Small intestine (tissue), 7 donors: ENCODE data around the gene ITPR2. TPM values are rescaled to one million over a fixed set of nuclear protein-coding genes. Genes with fewer than 3 reads are reported as not detected.
A peak's percentile ranks its signal among the peaks of the same experiment; 100 is the strongest.

Experiments used
- DNase-seq, 2 donors: peaks; one replicate each; pipeline versions ENCODE4 v3.0.0 to v3.0.0-alpha.2; 2013
- FAIRE-seq: peaks from 2 replicates; lab custom pipeline; 2012; peaks lifted over from hg19 to GRCh38; lab: Jason Lieb, UNC
- H3K27ac ChIP-seq, 3 donors: one replicate each; pipeline ENCODE4 v1.5.1; 2013; ENCODE audit warnings: low read length in 2 of 3, mild to moderate bottlenecking in 2 of 3, control low read depth in 1 of 3, inconsistent platforms in 1 of 3, low read depth in 1 of 3, moderate library complexity in 1 of 3
- H3K27me3 ChIP-seq, 3 donors: one replicate each; pipeline ENCODE4 v1.6.1; 2013; ENCODE audit warnings: low read length in 3 of 3, inconsistent platforms in 1 of 3; ENCODE audit not compliant: control insufficient read depth in 3 of 3, insufficient read depth in 3 of 3
- H3K36me3 ChIP-seq, 3 donors: one replicate each; pipeline ENCODE4 v1.6.1; 2013; ENCODE audit warnings: low read length in 3 of 3, inconsistent platforms in 1 of 3, low read depth in 1 of 3, mild to moderate bottlenecking in 1 of 3, moderate library complexity in 1 of 3; ENCODE audit not compliant: control insufficient read depth in 3 of 3, insufficient read depth in 2 of 3
- H3K4me1 ChIP-seq, 3 donors: one replicate each; pipeline ENCODE4 v1.6.1; 2013; ENCODE audit warnings: low read length in 2 of 3, inconsistent platforms in 1 of 3, low read depth in 1 of 3, mild to moderate bottlenecking in 1 of 3, moderate library complexity in 1 of 3; ENCODE audit not compliant: control insufficient read depth in 3 of 3, insufficient read depth in 2 of 3
- H3K4me3 ChIP-seq, 3 donors: one replicate each; pipeline ENCODE4 v1.5.1; 2013; ENCODE audit warnings: low read length in 3 of 3, control low read depth in 1 of 3, inconsistent platforms in 1 of 3, low read depth in 1 of 3, mild to moderate bottlenecking in 1 of 3, moderate library complexity in 1 of 3
- H3K9me3 ChIP-seq, 2 donors: one replicate each; pipeline ENCODE4 v1.6.1; 2013; ENCODE audit warnings: low read depth in 1 of 2, low read length in 1 of 2; ENCODE audit not compliant: control insufficient read depth in 2 of 2, insufficient read depth in 1 of 2
- WGBS, 3 donors: extraction: QIAGEN DNeasy Blood & Tissue Kit; methylation state at CpG; one replicate each; pipeline ENCODE4 v1.1.7; 2013; 5-methylcytosine and 5-hydroxymethylcytosine counted together
- polyA plus RNA-seq, 4 donors: library from polyadenylated mRNA; stranded (reverse) in 3 of 4; unstranded in 1 of 4; fragments of 200-250 nt in 3 of 4; fragments of 120-200 nt in 1 of 4; gene quantifications; one replicate each; pipeline versions ENCODE4 v1.2.1 to v1.2.3, GENCODE V29; 2013
- donor health status: healthy with polysubstance abuse.
- donor health status: control.
- donor health status: control.
- donor health status: Bipolar disorder and iron deficiency.
- donor health status: healthy.

The ITPR2 gene
- polyA plus RNA-seq, 4 donors, result 2.2 to 9.2 (median 4.4) TPM

- peaks cover 0 to 12% (median 0%) of the 10 kb centered on the region in 3 donors for H3K36me3 ChIP-seq
- FAIRE-seq (no peak), DNase-seq (no peak)
- H3K4me1 ChIP-seq, result no peaks in the 10 kb centered on the region
- WGBS, 3 donors, result 93 to 96% (median 94%) methylated on average over 5 of the region's 5 CpGs
- H3K27ac ChIP-seq, result no peak overlapping the region
- no peak overlapping the region for H3K4me3 ChIP-seq
- H3K27me3 ChIP-seq, result no peaks in the 10 kb centered on the region
- no peaks in the 10 kb centered on the region for H3K9me3 ChIP-seq
These were observed 166.7 kb downstream of the ITPR2 start for GRCh38 chr12:26666286-26666685.

GRCh38 chr12:26661399-26661798, 171.6 kb downstream of the ITPR2 start:
- Histone ChIP-seq H3K27me3 (no peaks in the 10 kb centered on the region), H3K27ac (no peak overlapping the region), H3K36me3 (peaks cover 6 to 11% (median 7%) of the 10 kb centered on the region in 3 donors), H3K4me1 (no peaks in the 10 kb centered on the region), H3K4me3 (no peak overlapping the region), H3K9me3 (no peaks in the 10 kb centered on the region)
- no peak for FAIRE-seq
- WGBS, 3 donors, result 75 to 97% (median 86%) methylated on average over 3 of the region's 3 CpGs
- no peak for DNase-seq

DNA sequence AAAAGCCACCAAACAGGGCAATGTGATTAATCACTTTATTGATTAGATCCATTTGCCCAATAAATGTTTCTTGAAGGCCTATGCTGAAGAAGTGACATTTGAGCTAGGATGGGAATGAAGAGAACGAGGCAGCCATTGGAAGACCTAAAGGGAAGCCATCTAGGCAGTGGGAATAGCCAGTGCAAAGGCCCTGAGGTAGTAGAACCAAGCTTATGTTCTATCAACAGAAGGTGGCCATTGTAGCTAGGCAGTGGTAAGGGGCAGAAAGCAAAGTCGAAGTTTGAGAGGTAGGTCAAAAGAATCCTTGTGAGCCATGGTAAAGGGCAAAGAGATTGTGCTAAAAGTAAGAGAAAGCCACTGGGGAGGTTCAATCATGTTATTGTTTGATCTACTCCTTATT, 173.1 kb downstream of the ITPR2 start:
- WGBS, 3 donors, result 74 to 96% (median 94%) methylated on average over 2 of the region's 2 CpGs
- Histone ChIP-seq H3K27me3 (no peaks in the 10 kb centered on the region), H3K36me3 (peaks cover 6 to 11% (median 9%) of the 10 kb centered on the region in 3 donors), H3K4me3 (no peak overlapping the region), H3K27ac (no peak overlapping the region), H3K9me3 (no peaks in the 10 kb centered on the region), H3K4me1 (no peaks in the 10 kb centered on the region)
- DNase-seq (no peak), FAIRE-seq (no peak)

DNA sequence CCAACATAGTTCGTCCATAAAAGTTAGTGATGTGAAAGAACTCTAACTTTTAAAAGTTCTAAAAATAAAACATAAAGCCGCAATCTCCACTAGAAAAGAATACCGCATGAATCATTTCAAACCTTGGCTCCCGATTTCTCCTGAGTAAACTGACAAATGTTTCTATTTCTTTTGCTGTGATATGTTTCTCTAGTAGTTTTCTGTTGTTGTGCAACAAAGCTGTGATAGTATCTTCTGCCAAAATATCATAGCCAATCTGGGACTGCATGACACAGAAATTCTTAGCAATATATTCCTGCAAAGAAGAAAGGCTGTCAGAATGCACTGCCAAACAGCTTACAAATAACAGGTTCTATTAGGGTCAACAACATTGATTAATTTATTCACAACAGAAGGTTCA, 174.0 kb downstream of the ITPR2 start:
- no peaks in the 10 kb centered on the region for H3K9me3 ChIP-seq
- FAIRE-seq (no peak), DNase-seq (no peak)
- 71 to 93% (median 91%) methylated on average over 4 of the region's 4 CpGs for WGBS, 3 donors
- no peak overlapping the region for H3K27ac ChIP-seq
- no peaks in the 10 kb centered on the region for H3K27me3 ChIP-seq
- H3K4me1 ChIP-seq, result no peaks in the 10 kb centered on the region
- no peak overlapping the region for H3K4me3 ChIP-seq
- H3K36me3 ChIP-seq, result peaks cover 9 to 16% (median 9%) of the 10 kb centered on the region in 3 donors

DNA sequence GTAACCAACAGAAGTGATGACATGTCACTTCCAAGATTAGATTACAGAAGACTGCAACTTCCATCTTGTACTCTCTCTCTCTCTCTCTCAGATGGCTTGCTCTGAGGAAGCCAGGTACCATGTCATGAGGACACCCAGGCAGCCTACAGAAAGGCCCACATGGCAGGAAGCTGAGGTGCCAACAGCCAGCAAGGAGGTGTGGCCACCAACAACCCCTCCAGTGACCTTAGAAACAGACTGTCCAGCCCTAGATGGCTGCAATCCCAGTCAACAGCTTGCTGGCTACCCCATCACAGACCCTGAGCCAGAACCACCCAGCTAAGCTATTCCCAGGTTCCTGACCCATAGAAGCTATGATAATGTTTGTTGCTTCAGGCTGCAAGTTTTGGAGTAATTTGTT, 178.4 kb downstream of the ITPR2 start:
- FAIRE-seq (no peak), DNase-seq (no peak)
- no peak overlapping the region for H3K4me3 ChIP-seq
- no peak overlapping the region for H3K27ac ChIP-seq
- H3K27me3 ChIP-seq, result no peaks in the 10 kb centered on the region
- H3K4me1 ChIP-seq, result no peaks in the 10 kb centered on the region
- H3K36me3 ChIP-seq, result peaks cover 8 to 12% (median 9%) of the 10 kb centered on the region in 3 donors
- no peaks in the 10 kb centered on the region for H3K9me3 ChIP-seq

- no peak overlapping the region for H3K27ac ChIP-seq
- H3K9me3 ChIP-seq, result no peaks in the 10 kb centered on the region
- WGBS, 3 donors, result 51 to 54% (median 52%) methylated on average over 7 of the region's 7 CpGs
- H3K27me3 ChIP-seq, result no peaks in the 10 kb centered on the region
- no peak for FAIRE-seq
- H3K36me3 ChIP-seq, result peaks cover 4 to 11% (median 7%) of the 10 kb centered on the region in 3 donors
- no peak overlapping the region for H3K4me3 ChIP-seq
- DNase-seq, result peak; percentile 54 to 66
- H3K4me1 ChIP-seq, result no peaks in the 10 kb centered on the region
These were observed 181.3 kb downstream of the ITPR2 start for GRCh38 chr12:26651566-26652188.

- Histone ChIP-seq H3K27ac (no peak overlapping the region), H3K27me3 (no peaks in the 10 kb centered on the region), H3K9me3 (no peaks in the 10 kb centered on the region), H3K4me1 (no peaks in the 10 kb centered on the region), H3K4me3 (no peak overlapping the region), H3K36me3 (peaks cover under 1 to 8% (median 5%) of the 10 kb centered on the region in 3 donors)
- FAIRE-seq (no peak), DNase-seq (no peak)
These were observed 182.0 kb downstream of the ITPR2 start for GRCh38 chr12:26651036-26651435.

DNA sequence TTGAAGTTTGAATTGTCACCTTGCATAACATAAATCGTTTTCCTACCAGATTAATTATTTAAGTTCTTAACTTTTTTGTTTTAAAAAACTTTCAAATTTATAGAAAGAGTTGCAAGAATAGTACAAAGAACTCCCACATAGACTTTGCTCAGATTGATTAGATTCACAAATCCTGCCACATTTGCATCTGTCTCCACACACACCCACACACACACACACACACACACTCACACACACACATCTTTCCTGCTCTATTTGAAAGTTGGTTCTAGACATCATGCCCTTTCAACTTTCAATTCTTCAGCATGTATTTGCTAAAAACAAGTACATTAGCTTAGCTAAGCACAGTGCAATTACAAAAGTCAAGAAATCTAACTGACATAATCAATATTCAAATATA, 184.0 kb downstream of the ITPR2 start:
- H3K4me3 ChIP-seq, result no peak overlapping the region
- 58 to 64% (median 59%) methylated on average over 1 of the region's 1 CpG for WGBS, 3 donors
- H3K4me1 ChIP-seq, result no peaks in the 10 kb centered on the region
- FAIRE-seq (no peak), DNase-seq (no peak)
- H3K9me3 ChIP-seq, result no peaks in the 10 kb centered on the region
- H3K36me3 ChIP-seq, result peaks cover 0 to 3% (median 3%) of the 10 kb centered on the region in 3 donors
- H3K27ac ChIP-seq, result no peak overlapping the region
- no peaks in the 10 kb centered on the region for H3K27me3 ChIP-seq

DNA sequence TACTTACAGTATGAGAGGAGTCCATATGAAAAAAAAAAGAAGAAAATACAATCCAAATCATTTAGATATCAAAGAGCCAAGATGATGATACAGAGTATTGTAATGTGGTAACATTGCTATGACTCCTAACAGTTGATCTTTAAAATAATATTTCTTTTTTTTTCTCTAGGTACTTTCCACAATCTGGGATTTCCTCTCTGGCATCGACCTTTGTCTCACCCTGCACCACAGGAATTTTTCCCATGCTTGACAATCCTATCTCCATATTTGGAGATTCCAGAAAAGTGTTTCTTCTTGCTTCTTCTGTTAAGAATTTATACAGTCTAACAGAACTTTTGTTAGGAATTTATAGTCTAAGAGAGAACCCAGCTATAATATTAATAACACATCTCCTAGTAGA, 184.4 kb downstream of the ITPR2 start:
- no peaks in the 10 kb centered on the region for H3K9me3 ChIP-seq
- no peak overlapping the region for H3K27ac ChIP-seq
- no peak for FAIRE-seq
- H3K4me3 ChIP-seq, result no peak overlapping the region
- 17 to 32% (median 26%) methylated on average over 1 of the region's 1 CpG for WGBS, 3 donors
- no peaks in the 10 kb centered on the region for H3K4me1 ChIP-seq
- DNase-seq, result no peak
- peaks cover 0 to 3% (median 3%) of the 10 kb centered on the region in 3 donors for H3K36me3 ChIP-seq
- no peaks in the 10 kb centered on the region for H3K27me3 ChIP-seq
